ENCODE data around the gene NKX2-3.

DNA sequence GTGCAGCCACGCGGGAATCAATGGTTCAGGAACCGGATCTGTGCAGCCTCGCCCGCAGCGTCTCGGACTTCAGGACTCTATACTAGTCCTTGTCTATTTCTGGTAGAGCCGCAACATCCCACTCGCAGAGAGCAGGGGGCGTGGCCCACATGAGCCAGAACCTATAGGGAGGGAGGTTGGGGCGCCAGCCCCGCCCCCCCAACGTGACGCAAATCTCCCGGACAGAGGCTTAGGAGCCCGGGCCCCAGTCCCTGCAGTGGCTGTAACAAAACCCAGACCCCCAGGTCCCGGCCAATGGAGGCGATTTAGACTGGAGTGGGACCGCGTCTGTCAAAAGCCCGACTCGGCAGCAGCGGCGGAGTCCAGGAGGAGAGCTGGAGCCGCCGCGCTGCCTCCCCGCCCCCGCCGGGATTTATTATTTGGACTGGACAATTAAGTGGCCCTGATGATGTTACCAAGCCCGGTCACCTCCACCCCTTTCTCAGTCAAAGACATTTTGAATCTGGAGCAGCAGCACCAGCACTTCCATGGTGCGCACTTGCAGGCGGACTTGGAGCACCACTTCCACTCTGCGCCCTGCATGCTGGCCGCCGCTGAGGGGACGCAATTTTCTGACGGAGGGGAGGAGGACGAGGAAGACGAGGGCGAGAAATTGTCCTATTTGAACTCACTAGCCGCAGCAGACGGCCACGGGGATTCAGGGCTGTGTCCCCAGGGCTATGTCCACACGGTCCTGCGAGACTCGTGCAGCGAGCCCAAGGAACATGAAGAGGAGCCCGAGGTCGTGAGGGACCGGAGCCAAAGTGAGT is at the start of gene NKX2-3:
- TF ChIP-seq, protein P1, sequence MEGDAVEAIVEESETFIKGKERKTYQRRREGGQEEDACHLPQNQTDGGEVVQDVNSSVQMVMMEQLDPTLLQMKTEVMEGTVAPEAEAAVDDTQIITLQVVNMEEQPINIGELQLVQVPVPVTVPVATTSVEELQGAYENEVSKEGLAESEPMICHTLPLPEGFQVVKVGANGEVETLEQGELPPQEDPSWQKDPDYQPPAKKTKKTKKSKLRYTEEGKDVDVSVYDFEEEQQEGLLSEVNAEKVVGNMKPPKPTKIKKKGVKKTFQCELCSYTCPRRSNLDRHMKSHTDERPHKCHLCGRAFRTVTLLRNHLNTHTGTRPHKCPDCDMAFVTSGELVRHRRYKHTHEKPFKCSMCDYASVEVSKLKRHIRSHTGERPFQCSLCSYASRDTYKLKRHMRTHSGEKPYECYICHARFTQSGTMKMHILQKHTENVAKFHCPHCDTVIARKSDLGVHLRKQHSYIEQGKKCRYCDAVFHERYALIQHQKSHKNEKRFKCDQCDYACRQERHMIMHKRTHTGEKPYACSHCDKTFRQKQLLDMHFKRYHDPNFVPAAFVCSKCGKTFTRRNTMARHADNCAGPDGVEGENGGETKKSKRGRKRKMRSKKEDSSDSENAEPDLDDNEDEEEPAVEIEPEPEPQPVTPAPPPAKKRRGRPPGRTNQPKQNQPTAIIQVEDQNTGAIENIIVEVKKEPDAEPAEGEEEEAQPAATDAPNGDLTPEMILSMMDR (IDR thresholded peaks at IDR 0.05): no peak
- no peak for TF ChIP-seq POLR2AphosphoS5 (IDR thresholded peaks at IDR 0.05; ENCODE audit: low read depth, low read length)

Data from Panc1 (cell line).